GM12875 (cell line): ENCODE results near the gene LPP.

Experiments
- H3K4me3 ChIP-seq: one replicate; pipeline ENCODE4 v1.5.1; 2011; ENCODE audit warnings: low read depth, low read length, control low read depth
- TF ChIP-seq, protein P1 (sequence below): IDR thresholded peaks from 2 replicates; pipeline ENCODE4 v1.5.1; 2011; ENCODE audit warnings: low read depth, mild to moderate bottlenecking, control low read depth, inconsistent platforms, low read length, moderate library complexity, borderline replicate concordance; ENCODE audit not compliant: insufficient read depth

LPP gene

GRCh38 chr3:188624384-188624783, 470.4 kb downstream of the LPP start:
- TF ChIP-seq, protein P1, sequence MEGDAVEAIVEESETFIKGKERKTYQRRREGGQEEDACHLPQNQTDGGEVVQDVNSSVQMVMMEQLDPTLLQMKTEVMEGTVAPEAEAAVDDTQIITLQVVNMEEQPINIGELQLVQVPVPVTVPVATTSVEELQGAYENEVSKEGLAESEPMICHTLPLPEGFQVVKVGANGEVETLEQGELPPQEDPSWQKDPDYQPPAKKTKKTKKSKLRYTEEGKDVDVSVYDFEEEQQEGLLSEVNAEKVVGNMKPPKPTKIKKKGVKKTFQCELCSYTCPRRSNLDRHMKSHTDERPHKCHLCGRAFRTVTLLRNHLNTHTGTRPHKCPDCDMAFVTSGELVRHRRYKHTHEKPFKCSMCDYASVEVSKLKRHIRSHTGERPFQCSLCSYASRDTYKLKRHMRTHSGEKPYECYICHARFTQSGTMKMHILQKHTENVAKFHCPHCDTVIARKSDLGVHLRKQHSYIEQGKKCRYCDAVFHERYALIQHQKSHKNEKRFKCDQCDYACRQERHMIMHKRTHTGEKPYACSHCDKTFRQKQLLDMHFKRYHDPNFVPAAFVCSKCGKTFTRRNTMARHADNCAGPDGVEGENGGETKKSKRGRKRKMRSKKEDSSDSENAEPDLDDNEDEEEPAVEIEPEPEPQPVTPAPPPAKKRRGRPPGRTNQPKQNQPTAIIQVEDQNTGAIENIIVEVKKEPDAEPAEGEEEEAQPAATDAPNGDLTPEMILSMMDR, result no peak
- H3K4me3 ChIP-seq, result no peak overlapping the region

DNA sequence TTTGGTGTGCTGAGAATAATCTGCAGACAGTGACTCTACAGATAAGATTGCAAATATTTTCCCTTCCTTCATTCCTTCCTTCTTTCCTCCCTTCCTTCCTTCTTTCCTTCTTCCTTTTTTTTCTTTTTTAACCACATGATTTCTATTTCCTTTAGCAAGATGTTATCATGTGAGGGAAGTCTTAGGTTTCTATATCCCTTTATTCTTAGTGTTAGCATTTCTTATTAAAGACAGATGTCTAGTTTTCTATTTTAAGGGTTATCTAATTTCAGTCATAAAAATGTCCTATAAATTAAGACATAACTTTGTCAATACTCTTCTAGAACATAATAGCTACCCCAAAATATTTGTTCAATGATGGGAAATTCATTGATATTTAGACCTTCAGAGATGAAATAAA, 470.9 kb downstream of the LPP start:
- TF ChIP-seq, protein P1, result no peak
- no peak overlapping the region for H3K4me3 ChIP-seq

DNA sequence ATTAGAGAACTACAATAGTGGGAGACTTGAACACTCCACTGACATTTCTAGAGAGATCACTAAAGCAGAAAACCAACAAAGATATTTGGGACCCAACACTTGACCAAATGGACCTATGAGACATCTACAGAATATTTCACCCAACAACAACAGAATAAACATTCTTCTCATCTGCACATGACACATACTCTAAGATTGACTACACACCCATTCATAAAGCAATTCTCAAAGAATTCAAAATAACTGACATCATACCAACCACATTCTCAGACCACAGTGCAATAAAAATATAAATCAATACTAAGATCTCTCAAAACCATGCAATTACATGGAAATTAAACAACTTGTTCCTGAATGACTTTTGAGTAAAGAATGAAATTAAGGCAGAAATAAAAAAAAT, 473.7 kb downstream of the LPP start:
- TF ChIP-seq, protein P1, result no peak
- H3K4me3 ChIP-seq, result no peak overlapping the region

GRCh38 chr3:188631291-188632010, 477.5 kb downstream of the LPP start:
- H3K4me3 ChIP-seq, result no peak overlapping the region

GRCh38 chr3:188633206-188633605, 479.2 kb downstream of the LPP start:
- TF ChIP-seq, protein P1, result no peak
- H3K4me3 ChIP-seq, result no peak overlapping the region

More at GRCh38 chr3:188631291-188632010, 477.5 kb downstream of the LPP start:
- TF ChIP-seq, protein P1, result no peak

GRCh38 chr3:188634285-188634684, 480.3 kb downstream of the LPP start:
- TF ChIP-seq, protein P1, result no peak
- no peak overlapping the region for H3K4me3 ChIP-seq
